SK-N-SH treated with all-trans-retinoic acid at 6 μM for 48 hours (cell line): ENCODE measurements around the gene DCP1B.

ENCODE experiments used
- ATAC-seq: fragments of 200-7000 bp; cut with Tn5 transposase; 3 replicates; pipeline ENCODE4 v1.9.1; 2020; ENCODE audit warnings: mild to moderate bottlenecking, moderate library complexity
- ARNTL ChIP-seq: fragments of 450-650 bp; formaldehyde crosslinking; IDR thresholded peaks from 2 replicates; pipeline ENCODE4 v1.5.0; 2020; ENCODE audit warnings: low read depth, mild to moderate bottlenecking, moderate library complexity, borderline replicate concordance
- BACH2 ChIP-seq: fragments of 250-450 bp; sonication (Bioruptor Pico); IDR thresholded peaks from 2 replicates; pipeline ENCODE4 v1.9.0; 2021; ENCODE audit warnings: mild to moderate bottlenecking, borderline replicate concordance
- CREB5 ChIP-seq: fragments of 250-450 bp; sonication (Bioruptor Pico); IDR thresholded peaks from 2 replicates; pipeline ENCODE4 v1.5.1; 2020; ENCODE audit warnings: low read depth, mild to moderate bottlenecking, moderate library complexity
- CSDC2 ChIP-seq: fragments of 250-450 bp; sonication (Bioruptor Pico); IDR thresholded peaks from 2 replicates; pipeline ENCODE4 v1.5.0; 2020; ENCODE audit warnings: mild to moderate bottlenecking, moderate library complexity
- CSRNP3 ChIP-seq: fragments of 250-450 bp; sonication (Bioruptor Pico); IDR thresholded peaks from 2 replicates; pipeline ENCODE4 v1.5.1; 2021; ENCODE audit warnings: mild to moderate bottlenecking, moderate library complexity
- ESRRG ChIP-seq: fragments of 250-450 bp; sonication (Bioruptor Pico); IDR thresholded peaks from 2 replicates; pipeline ENCODE4 v1.6.1; 2021; ENCODE audit warnings: mild to moderate bottlenecking
- ISL1 ChIP-seq: fragments of 250-450 bp; sonication (Bioruptor Pico); IDR thresholded peaks from 2 replicates; pipeline ENCODE4 v2.1.2; 2022; ENCODE audit warnings: mild to moderate bottlenecking, moderate library complexity
- OSR1 ChIP-seq: fragments of 250-450 bp; sonication (Bioruptor Pico); IDR thresholded peaks from 2 replicates; pipeline ENCODE4 v1.8.0; 2022; ENCODE audit warnings: moderate library complexity, mild to moderate bottlenecking, inconsistent platforms
- PATZ1 ChIP-seq: fragments of 250-450 bp; sonication (Bioruptor Pico); IDR thresholded peaks from 2 replicates; pipeline ENCODE4 v1.8.0; 2020; ENCODE audit warnings: mild to moderate bottlenecking, moderate library complexity, borderline replicate concordance
- POU6F1 ChIP-seq: fragments of 250-450 bp; sonication (Bioruptor Pico); IDR thresholded peaks from 2 replicates; pipeline ENCODE4 v1.8.0; 2021; ENCODE audit warnings: low read depth, mild to moderate bottlenecking, moderate library complexity, borderline replicate concordance
- PPARA ChIP-seq: fragments of 250-450 bp; sonication (Bioruptor Pico); IDR thresholded peaks from 2 replicates; pipeline ENCODE4 v1.5.0; 2020; ENCODE audit warnings: mild to moderate bottlenecking, borderline replicate concordance
- RARB ChIP-seq: fragments of 250-450 bp; sonication (Bioruptor Pico); IDR thresholded peaks from 2 replicates; pipeline ENCODE4 v1.8.0; 2021; ENCODE audit warnings: mild to moderate bottlenecking, moderate library complexity
- TCF4 ChIP-seq: fragments of 250-450 bp; sonication (Bioruptor Pico); IDR thresholded peaks from 2 replicates; pipeline ENCODE4 v1.8.0; 2021; ENCODE audit warnings: mild to moderate bottlenecking, moderate library complexity, borderline replicate concordance
- TOX ChIP-seq: fragments of 250-450 bp; sonication (Bioruptor Pico); IDR thresholded peaks from 2 replicates; pipeline ENCODE4 v1.8.0; 2021; ENCODE audit warnings: mild to moderate bottlenecking, moderate library complexity, borderline replicate concordance
- TSHZ2 ChIP-seq: fragments of 250-450 bp; sonication (Bioruptor Pico); IDR thresholded peaks from 2 replicates; pipeline ENCODE4 v1.5.0; 2020; ENCODE audit warnings: mild to moderate bottlenecking, moderate library complexity
- ZC3H10 ChIP-seq: fragments of 250-450 bp; sonication (Bioruptor Pico); IDR thresholded peaks from 2 replicates; pipeline ENCODE4 v1.5.1; 2021; ENCODE audit warnings: mild to moderate bottlenecking, moderate library complexity
- ZFP3 ChIP-seq: fragments of 250-450 bp; sonication (Bioruptor Pico); IDR thresholded peaks from 2 replicates; pipeline ENCODE4 v1.5.0; 2020; ENCODE audit warnings: mild to moderate bottlenecking, moderate library complexity
- ZFP30 ChIP-seq: fragments of 450-650 bp; formaldehyde crosslinking; IDR thresholded peaks from 2 replicates; pipeline ENCODE4 v1.5.0; 2022; ENCODE audit warnings: mild to moderate bottlenecking, moderate library complexity
- ZNF565 ChIP-seq: fragments of 450-650 bp; formaldehyde crosslinking; conservative IDR thresholded peaks from 2 replicates; pipeline ENCODE4 v1.5.0; 2020; ENCODE audit warnings: low read depth, mild to moderate bottlenecking, moderate library complexity
- ZNF70 ChIP-seq: fragments of 450-650 bp; formaldehyde crosslinking; IDR thresholded peaks from 2 replicates; pipeline ENCODE4 v1.5.0; 2020; ENCODE audit warnings: mild to moderate bottlenecking, moderate library complexity
- ZNF8 ChIP-seq: fragments of 450-650 bp; formaldehyde crosslinking; IDR thresholded peaks from 2 replicates; pipeline ENCODE4 v1.5.0; 2020; ENCODE audit warnings: mild to moderate bottlenecking, moderate library complexity

Gene DCP1B

GRCh38 chr12:1935700-1936378, 68.4 kb downstream of the DCP1B start:
- TF ChIP-seq BACH2 (CRISPR knock-in tag) (no peak), ZFP3 (no peak), RARB (CRISPR knock-in tag) (no peak), TCF4 (CRISPR knock-in tag) (no peak), ZNF70 (CRISPR knock-in tag) (no peak), ARNTL (CRISPR knock-in tag) (no peak), CSRNP3 (CRISPR knock-in tag) (no peak), TOX (no peak), ZC3H10 (CRISPR knock-in tag) (no peak), PATZ1 (CRISPR knock-in tag) (no peak), ZNF8 (CRISPR knock-in tag) (no peak), TSHZ2 (CRISPR knock-in tag) (no peak), OSR1 (no peak), ISL1 (CRISPR knock-in tag) (no peak), PPARA (CRISPR knock-in tag) (no peak), CSDC2 (CRISPR knock-in tag) (no peak), ZFP30 (CRISPR knock-in tag) (no peak), ZNF565 (CRISPR knock-in tag) (no peak), CREB5 (no peak), ESRRG (no peak)
- no peak for ATAC-seq

GRCh38 chr12:1935242-1935641, 69.0 kb downstream of the DCP1B start:
- no peak for ATAC-seq

More at GRCh38 chr12:1935242-1935641, 69.0 kb downstream of the DCP1B start:
- TF ChIP-seq POU6F1 (no peak), ZNF8 (CRISPR knock-in tag) (no peak), ZFP3 (peak; percentile 83), ARNTL (CRISPR knock-in tag) (no peak), TSHZ2 (CRISPR knock-in tag) (no peak)
